ENCODE measurements around the gene KAT6B.

DNA sequence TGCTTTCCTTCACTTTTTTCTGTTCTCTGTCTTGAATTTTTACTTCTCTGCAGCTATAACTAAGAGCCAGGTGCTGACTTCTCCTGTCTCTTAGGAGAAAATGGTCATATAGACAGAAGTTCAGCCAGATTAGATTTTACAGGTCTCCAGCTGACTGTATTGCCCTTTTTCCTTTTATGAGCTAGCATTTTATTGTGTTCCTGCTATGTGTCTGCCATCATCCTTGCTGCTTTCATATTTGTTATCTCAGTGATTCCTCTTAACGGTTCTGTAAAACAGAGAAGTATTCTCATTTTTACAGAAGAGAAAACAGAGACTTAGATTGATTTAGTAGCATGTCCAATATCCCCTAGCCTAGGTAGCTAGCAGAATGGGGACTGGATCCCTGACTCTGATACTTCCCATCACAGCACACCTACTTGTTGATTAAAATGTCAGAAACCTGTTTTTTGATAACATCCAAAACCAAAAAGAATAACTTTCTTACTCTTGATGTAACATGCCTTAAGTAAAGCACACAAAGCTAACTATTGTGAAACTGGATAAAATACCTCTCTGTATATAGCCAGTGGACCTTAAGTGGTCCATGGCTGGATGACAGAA lies 5.2 kb downstream of the KAT6B start:
- TF ChIP-seq RXRA (IDR thresholded peaks at IDR 0.05; ENCODE audit: insufficient read depth, low read depth, low read length) = no peak
- TF ChIP-seq, protein P1, sequence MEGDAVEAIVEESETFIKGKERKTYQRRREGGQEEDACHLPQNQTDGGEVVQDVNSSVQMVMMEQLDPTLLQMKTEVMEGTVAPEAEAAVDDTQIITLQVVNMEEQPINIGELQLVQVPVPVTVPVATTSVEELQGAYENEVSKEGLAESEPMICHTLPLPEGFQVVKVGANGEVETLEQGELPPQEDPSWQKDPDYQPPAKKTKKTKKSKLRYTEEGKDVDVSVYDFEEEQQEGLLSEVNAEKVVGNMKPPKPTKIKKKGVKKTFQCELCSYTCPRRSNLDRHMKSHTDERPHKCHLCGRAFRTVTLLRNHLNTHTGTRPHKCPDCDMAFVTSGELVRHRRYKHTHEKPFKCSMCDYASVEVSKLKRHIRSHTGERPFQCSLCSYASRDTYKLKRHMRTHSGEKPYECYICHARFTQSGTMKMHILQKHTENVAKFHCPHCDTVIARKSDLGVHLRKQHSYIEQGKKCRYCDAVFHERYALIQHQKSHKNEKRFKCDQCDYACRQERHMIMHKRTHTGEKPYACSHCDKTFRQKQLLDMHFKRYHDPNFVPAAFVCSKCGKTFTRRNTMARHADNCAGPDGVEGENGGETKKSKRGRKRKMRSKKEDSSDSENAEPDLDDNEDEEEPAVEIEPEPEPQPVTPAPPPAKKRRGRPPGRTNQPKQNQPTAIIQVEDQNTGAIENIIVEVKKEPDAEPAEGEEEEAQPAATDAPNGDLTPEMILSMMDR (IDR thresholded peaks at IDR 0.05; ENCODE audit: control extremely low read depth in 1 of 3, insufficient read depth in 1 of 3, low read depth in 1 of 3, low read length in 3 of 3) = no peak
- no peak for TF ChIP-seq CHD2 (IDR thresholded peaks at IDR 0.05; ENCODE audit: low read length)
- TF ChIP-seq TBP (IDR thresholded peaks at IDR 0.05; ENCODE audit: low read depth, low read length) = no peak
- TF ChIP-seq, protein P2, sequence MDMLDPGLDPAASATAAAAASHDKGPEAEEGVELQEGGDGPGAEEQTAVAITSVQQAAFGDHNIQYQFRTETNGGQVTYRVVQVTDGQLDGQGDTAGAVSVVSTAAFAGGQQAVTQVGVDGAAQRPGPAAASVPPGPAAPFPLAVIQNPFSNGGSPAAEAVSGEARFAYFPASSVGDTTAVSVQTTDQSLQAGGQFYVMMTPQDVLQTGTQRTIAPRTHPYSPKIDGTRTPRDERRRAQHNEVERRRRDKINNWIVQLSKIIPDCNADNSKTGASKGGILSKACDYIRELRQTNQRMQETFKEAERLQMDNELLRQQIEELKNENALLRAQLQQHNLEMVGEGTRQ (IDR thresholded peaks at IDR 0.05; ENCODE audit: low read length) = no peak
- no peak for TF ChIP-seq SRF (IDR thresholded peaks at IDR 0.05; ENCODE audit: low read depth, low read length)
- no peak for TF ChIP-seq TCF12 (IDR thresholded peaks at IDR 0.05; ENCODE audit: low read depth, low read length)

All from H1 (cell line).